ENCODE measurements around the gene CLEC4A. TPM values are rescaled to one million over a fixed set of nuclear protein-coding genes. Genes with fewer than 3 reads are reported as not detected.
"Not testable (repeated sequence)": the region's sequence is repeated elsewhere in the genome, so short reads cannot be mapped to it uniquely, and the experiment has no call there.

Gene CLEC4A
- polyA plus RNA-seq (2013, experiment 1 of 2; ENCODE audit: insufficient read length) = 0.45 TPM
- 0.58 TPM for polyA plus RNA-seq (2013, experiment 2 of 2; ENCODE audit: insufficient read length)

GRCh38 chr12:8123124-8123912, at the start of gene CLEC4A:
TSS of gene CLEC4A (plus strand) at chr12:8123617. CDS start at chr12:8123879, 262 bp downstream.
- DNase-seq = no peak

- no peak for DNase-seq
Measured at GRCh38 chr12:8075935-8076334, 47.5 kb upstream of the CLEC4A start.

GRCh38 chr12:8076366-8076765, 47.1 kb upstream of the CLEC4A start:
- DNase-seq = no peak

- DNase-seq = peak; percentile 61
Measured at GRCh38 chr12:8077207-8077606, 46.2 kb upstream of the CLEC4A start.

GRCh38 chr12:8078398-8078797, 45.0 kb upstream of the CLEC4A start:
- DNase-seq = peak; percentile 76

GRCh38 chr12:8078916-8079315, 44.5 kb upstream of the CLEC4A start:
- DNase-seq = no peak

- DNase-seq = no peak
Measured at GRCh38 chr12:8080120-8080519, 43.3 kb upstream of the CLEC4A start.

- no peak for DNase-seq
Measured at GRCh38 chr12:8081251-8081920, 42.0 kb upstream of the CLEC4A start.

- DNase-seq = no peak
Measured at GRCh38 chr12:8082808-8083100, 40.7 kb upstream of the CLEC4A start.

GRCh38 chr12:8084351-8084750, 39.1 kb upstream of the CLEC4A start:
- DNase-seq = not testable (repeated sequence)

GRCh38 chr12:8087666-8088065, 35.8 kb upstream of the CLEC4A start:
- no peak for DNase-seq

- no peak for DNase-seq
Measured at GRCh38 chr12:8088574-8088973, 34.8 kb upstream of the CLEC4A start.

- not testable (repeated sequence) for DNase-seq
Measured at GRCh38 chr12:8089277-8089676, 34.1 kb upstream of the CLEC4A start.

GRCh38 chr12:8089716-8090115, 33.7 kb upstream of the CLEC4A start:
- DNase-seq = no peak

- DNase-seq = no peak
Measured at GRCh38 chr12:8093291-8093690, 30.1 kb upstream of the CLEC4A start.

GRCh38 chr12:8096281-8096915, 27.0 kb upstream of the CLEC4A start:
- no peak for DNase-seq

GRCh38 chr12:8099235-8099634, 24.2 kb upstream of the CLEC4A start:
- DNase-seq = no peak

GRCh38 chr12:8108808-8109398, 14.5 kb upstream of the CLEC4A start:
- peak; percentile 68 for DNase-seq

- not testable (repeated sequence) for DNase-seq
Measured at GRCh38 chr12:8113117-8113516, 10.3 kb upstream of the CLEC4A start.

GRCh38 chr12:8120072-8120713, 3.2 kb upstream of the CLEC4A start:
- DNase-seq = no peak

GRCh38 chr12:8127138-8127537, 3.7 kb downstream of the CLEC4A start:
- DNase-seq = no peak

- DNase-seq = not testable (repeated sequence)
Measured at GRCh38 chr12:8133636-8134397, 10.4 kb downstream of the CLEC4A start.
